Urinary bladder (tissue), 4 donors: Measurements from ENCODE around the gene DOK7. TPM values are rescaled to one million over a fixed set of nuclear protein-coding genes. Genes with fewer than 3 reads are reported as not detected.
"Not testable (repeated sequence)": the region's sequence is repeated elsewhere in the genome, so short reads cannot be mapped to it uniquely, and the experiment has no call there.

ENCODE experiments used
- DNase-seq: peaks from one replicate; pipeline ENCODE4 v3.0.0-alpha.2; 2015; ENCODE audit errors: extremely low spot score
- H3K27ac ChIP-seq: one replicate; pipeline ENCODE4 v1.5.1; 2013; ENCODE audit warnings: low read depth, mild to moderate bottlenecking, moderate library complexity
- H3K36me3 ChIP-seq: one replicate; pipeline ENCODE4 v1.6.1; 2013; ENCODE audit warnings: mild to moderate bottlenecking, moderate library complexity; ENCODE audit not compliant: insufficient read depth
- H3K4me1 ChIP-seq: one replicate; pipeline ENCODE4 v1.6.1; 2013; ENCODE audit warnings: mild to moderate bottlenecking, moderate library complexity; ENCODE audit not compliant: insufficient read depth
- H3K4me3 ChIP-seq: one replicate; pipeline ENCODE4 v1.5.1; 2013; ENCODE audit warnings: low read depth, low read length
- WGBS: extraction: QIAGEN DNeasy Blood & Tissue Kit; methylation state at CpG from one replicate; pipeline ENCODE4 v1.1.7; 2013; 5-methylcytosine and 5-hydroxymethylcytosine counted together
- polyA plus RNA-seq: library from polyadenylated mRNA; stranded (reverse); fragments of 200-250 nt; gene quantifications from one replicate; pipeline ENCODE4 v1.2.3, GENCODE V29; 2013
- total RNA-seq: library from RNA; depleted of rRNA; stranded (reverse); fragments of >200 nt; gene quantifications from one replicate; pipeline ENCODE4 v1.2.3, GENCODE V29; 2014
- donor health status: healthy with polysubstance abuse.
- donor health status: healthy.

Gene DOK7
- total and polyA plus RNA-seq, 2 donors, result 0.96 to 2.2 TPM

DNA sequence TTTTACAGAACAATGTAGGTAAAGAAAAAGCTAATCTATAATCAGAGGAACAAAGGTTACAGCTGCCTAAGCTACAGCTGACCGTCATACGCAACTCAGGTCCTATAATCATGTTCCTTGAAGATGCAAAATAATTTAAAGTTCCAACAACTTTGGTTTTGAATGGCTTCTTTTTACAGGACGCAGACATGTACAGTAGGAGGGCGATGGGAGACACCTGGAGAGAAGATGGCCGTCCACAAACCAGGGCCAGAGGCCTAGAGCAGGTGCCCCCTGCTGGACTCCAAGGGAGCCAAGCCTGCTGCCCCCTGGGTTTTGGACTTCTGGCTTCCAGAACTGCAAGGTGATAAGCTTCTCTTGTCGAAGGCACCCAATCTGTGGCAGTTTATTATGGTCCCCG, 10.7 kb upstream of the DOK7 start:
- no peaks in the 10 kb centered on the region for H3K36me3 ChIP-seq
- H3K27ac ChIP-seq, result peak overlapping the region; percentile 40
- no peak overlapping the region for H3K4me3 ChIP-seq
- no peak for DNase-seq
- no peaks in the 10 kb centered on the region for H3K4me1 ChIP-seq
- WGBS, result 67% methylated on average over 7 of the region's 7 CpGs

GRCh38 chr4:3455596-3455995, 7.5 kb upstream of the DOK7 start:
- not testable (repeated sequence) for H3K36me3 ChIP-seq, H3K4me3 ChIP-seq, H3K4me1 ChIP-seq, DNase-seq, H3K27ac ChIP-seq
- WGBS, result 88% methylated on average over 3 of the region's 3 CpGs

- Histone ChIP-seq H3K4me1 (no peaks in the 10 kb centered on the region), H3K36me3 (no peaks in the 10 kb centered on the region), H3K4me3 (no peak overlapping the region), H3K27ac (no peak overlapping the region)
- DNase-seq, result no peak
- 75% methylated on average over 6 of the region's 6 CpGs for WGBS
Observed at GRCh38 chr4:3458371-3458770, 4.7 kb upstream of the DOK7 start.

- 95% methylated on average over 5 of the region's 5 CpGs for WGBS
- H3K4me3 ChIP-seq, DNase-seq, H3K36me3 ChIP-seq, H3K4me1 ChIP-seq, H3K27ac ChIP-seq: not testable (repeated sequence)
Observed at GRCh38 chr4:3459156-3459555, 4.0 kb upstream of the DOK7 start.

- 93% methylated on average over 5 of the region's 5 CpGs for WGBS
- H3K4me1 ChIP-seq, result no peaks in the 10 kb centered on the region
Observed at GRCh38 chr4:3460926-3461325, 2.2 kb upstream of the DOK7 start.

DNA sequence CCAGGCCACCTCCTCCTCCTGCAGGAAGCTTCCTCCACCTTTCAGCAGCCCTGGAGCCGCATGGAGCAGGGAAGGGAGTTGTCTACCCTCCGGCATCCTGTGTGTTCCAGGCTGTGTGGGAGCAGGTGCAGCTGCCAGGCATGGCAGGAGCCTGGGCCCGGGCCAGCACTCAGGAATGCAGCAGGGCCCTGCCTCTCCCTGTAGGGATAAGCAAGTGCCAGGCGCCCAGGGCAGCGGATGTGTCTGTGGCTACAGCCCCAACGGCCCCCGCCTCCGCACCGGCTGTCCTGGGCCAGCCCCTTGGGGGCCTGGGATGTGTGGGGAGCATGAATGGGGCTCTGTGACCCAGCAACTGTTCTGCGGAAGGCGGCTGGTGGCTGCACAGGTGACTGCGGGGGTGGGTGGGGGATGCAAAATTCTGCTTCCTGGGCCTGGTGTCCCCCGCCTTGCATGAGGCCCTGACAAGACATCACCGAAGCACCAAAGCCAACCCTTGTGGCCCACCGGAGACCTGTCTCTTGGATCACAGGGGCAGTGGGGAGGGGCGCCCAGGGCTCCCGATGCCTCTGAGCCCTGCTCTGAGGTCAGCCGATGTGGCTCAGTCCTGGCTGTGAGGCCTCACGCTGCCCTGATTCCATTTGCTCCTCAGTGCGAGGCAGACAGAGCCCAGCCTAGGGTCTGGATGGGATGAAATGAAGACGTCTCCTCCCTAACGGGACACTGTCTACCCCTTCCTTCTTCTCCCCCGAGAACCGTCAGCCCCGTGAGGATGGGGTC, 1.4 kb upstream of the DOK7 start:
- WGBS, result 81% methylated on average over 25 of the region's 25 CpGs
- Histone ChIP-seq H3K36me3 (no peaks in the 10 kb centered on the region), H3K4me3 (no peak overlapping the region), H3K4me1 (no peaks in the 10 kb centered on the region), H3K27ac (no peak overlapping the region)
- no peak for DNase-seq

More at GRCh38 chr4:3460926-3461325, 2.2 kb upstream of the DOK7 start:
- DNase-seq, result no peak
- H3K36me3 ChIP-seq, result no peaks in the 10 kb centered on the region
- H3K4me3 ChIP-seq, result no peak overlapping the region
- H3K27ac ChIP-seq, result no peak overlapping the region

- H3K27ac ChIP-seq, result no peak overlapping the region
- no peak overlapping the region for H3K4me3 ChIP-seq
- DNase-seq, result no peak
- 89% methylated on average over 10 of the region's 10 CpGs for WGBS
- no peaks in the 10 kb centered on the region for H3K36me3 ChIP-seq
- no peaks in the 10 kb centered on the region for H3K4me1 ChIP-seq
Observed at GRCh38 chr4:3462321-3462789, 751 bp upstream of the DOK7 start.

DNA sequence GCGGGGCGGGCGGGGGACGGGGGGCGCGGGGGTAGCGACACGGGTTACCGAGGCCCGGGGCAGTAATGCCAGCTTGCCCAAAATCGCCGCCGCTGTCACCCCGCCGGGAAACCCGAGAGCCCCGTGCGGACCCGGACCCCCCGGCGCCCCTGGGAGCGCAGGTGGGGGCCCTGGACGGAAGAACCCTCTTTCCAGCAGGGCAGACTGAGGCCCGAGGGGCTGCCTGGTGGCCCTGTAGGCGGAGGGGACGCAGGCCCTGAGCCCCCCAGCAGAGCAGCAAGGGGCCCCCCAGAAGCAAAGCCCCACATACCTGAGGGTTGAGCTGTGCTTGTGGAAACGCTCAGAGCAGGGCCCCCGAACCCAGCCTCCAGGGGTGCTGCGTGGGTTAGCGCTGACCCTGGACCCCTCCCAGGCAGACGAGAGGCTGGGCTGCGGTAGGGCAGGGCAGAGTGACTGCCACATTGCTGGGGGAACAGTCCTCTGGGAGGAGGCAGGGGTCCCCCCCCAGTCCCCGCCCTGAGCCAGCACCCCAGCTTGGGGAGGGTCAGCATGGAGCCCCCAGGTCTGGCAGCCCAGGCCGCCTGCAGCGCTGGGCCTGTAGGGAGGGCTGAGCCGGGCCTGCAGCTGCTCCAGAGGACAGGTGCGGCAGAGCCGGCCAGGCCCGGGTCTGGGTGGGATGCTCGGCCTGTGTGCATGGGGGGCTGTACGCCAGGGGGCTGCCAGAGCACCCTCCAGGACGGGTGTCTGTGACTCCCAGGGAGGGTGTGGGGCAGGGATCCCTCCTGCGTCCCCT, 646 bp downstream of the DOK7 start:
- Histone ChIP-seq H3K4me1 (no peaks in the 10 kb centered on the region), H3K4me3 (peak overlapping the region; percentile 37), H3K27ac (no peak overlapping the region), H3K36me3 (no peaks in the 10 kb centered on the region)
- no peak for DNase-seq
- 49% methylated on average over 43 of the region's 43 CpGs for WGBS

- no peak overlapping the region for H3K4me3 ChIP-seq
- no peak overlapping the region for H3K27ac ChIP-seq
- no peak for DNase-seq
- no peaks in the 10 kb centered on the region for H3K36me3 ChIP-seq
- WGBS, result 93% methylated on average over 15 of the region's 15 CpGs
- no peaks in the 10 kb centered on the region for H3K4me1 ChIP-seq
Observed at GRCh38 chr4:3464349-3464905, 1.3 kb downstream of the DOK7 start.

DNA sequence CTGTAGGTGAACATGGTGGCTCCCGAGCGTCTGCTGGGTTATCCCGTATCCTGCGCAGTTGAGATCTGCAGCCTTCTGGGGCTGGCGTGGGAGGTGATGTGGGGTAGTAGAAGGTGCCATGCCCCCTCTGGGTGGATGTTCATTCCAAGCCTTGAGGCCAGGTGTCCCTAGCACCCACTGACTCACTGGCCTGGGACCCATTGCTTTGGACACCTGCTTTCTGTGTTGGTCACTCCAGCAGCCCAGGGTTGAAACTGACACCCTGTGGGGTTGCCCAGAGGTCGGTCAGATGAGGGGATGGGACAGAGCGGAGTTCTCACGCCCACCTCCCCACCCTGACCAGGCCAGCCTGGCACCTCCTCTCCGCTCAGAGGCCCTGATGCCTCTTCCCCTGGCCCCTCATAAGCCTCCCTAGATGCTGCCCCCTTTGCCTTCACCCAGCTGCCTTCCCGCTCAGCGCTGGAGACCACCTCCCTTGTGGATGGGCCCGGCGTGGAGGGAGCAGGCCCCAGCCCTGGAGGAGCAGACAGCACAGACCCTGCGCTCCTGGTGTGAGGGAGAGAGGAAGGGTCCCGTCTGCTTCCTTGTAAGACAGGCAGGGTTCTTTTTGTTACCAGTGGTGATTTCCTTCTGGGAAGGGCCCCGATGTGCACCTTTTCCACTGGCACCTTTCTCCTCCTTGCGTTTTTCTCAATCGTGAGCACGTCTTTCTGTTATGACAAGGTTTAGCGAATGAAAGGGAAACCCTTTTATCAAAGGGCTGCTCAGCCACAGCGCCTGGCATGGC, 2.0 kb downstream of the DOK7 start:
- WGBS, result 94% methylated on average over 21 of the region's 21 CpGs
- H3K4me3 ChIP-seq, result no peak overlapping the region
- no peak for DNase-seq
- no peak overlapping the region for H3K27ac ChIP-seq
- no peaks in the 10 kb centered on the region for H3K4me1 ChIP-seq
- no peaks in the 10 kb centered on the region for H3K36me3 ChIP-seq

GRCh38 chr4:3465698-3466671, 2.9 kb downstream of the DOK7 start:
- no peaks in the 10 kb centered on the region for H3K36me3 ChIP-seq
- DNase-seq, result no peak
- no peak overlapping the region for H3K27ac ChIP-seq
- no peaks in the 10 kb centered on the region for H3K4me1 ChIP-seq
- 76% methylated on average over 41 of the region's 41 CpGs for WGBS
- H3K4me3 ChIP-seq, result no peak overlapping the region

GRCh38 chr4:3466691-3467600, 3.8 kb downstream of the DOK7 start:
- no peak for DNase-seq
- no peaks in the 10 kb centered on the region for H3K4me1 ChIP-seq
- WGBS, result 89% methylated on average over 40 of the region's 40 CpGs
- no peaks in the 10 kb centered on the region for H3K36me3 ChIP-seq
- H3K4me3 ChIP-seq, result no peak overlapping the region
- H3K27ac ChIP-seq, result no peak overlapping the region
